ENCODE measurements around the gene CHMP6. TPM values are rescaled to one million over a fixed set of nuclear protein-coding genes. Genes with fewer than 3 reads are reported as not detected.
"Not testable (repeated sequence)": the region's sequence is repeated elsewhere in the genome, so short reads cannot be mapped to it uniquely, and the experiment has no call there.

CHMP6 gene
- total and polyA plus RNA-seq, 7 experiments from 2014 or later, result 26.4 to 55.4 (median 46.2) TPM

DNA sequence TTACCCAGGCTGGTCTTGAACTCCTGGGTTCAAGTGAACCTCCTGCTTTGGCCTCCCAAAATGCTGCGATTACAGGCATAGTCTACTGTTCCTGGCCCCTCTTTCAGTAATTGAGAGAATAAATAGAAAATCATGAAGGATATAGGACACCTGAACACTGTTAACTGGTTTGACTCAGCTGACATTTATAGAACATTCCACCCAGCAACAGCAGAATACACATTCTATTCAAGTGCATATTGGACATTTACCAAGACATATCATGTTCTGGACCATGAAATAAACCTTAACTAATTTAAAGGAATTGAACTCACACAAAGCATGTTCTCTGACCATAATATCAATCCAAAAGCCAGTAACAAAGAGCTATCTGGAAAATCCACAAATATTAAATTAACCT is 23.5 kb downstream of the CHMP6 start:
- no peak overlapping the region for H3K4me3 ChIP-seq (ENCODE audit: low read length)
- DNase-seq, result no peak
- no peaks in the 10 kb centered on the region for H3K36me3 ChIP-seq (ENCODE audit: control insufficient read depth in 2 of 3, insufficient read depth in 3 of 3, low read length in 3 of 3)
- no peak overlapping the region for H3K27ac ChIP-seq (ENCODE audit: low read depth, low read length)
- ChIA-PET CTCF (interaction anchor here (0.6 kb wide), 1 partner anchor 11 kb away, joined by 3 read pairs; no protein-coding TSS in a partner anchor), POLR2A (interaction anchor here (0.6 to 1.2 kb wide), 4 partner anchors 9 to 1112 kb away, joined by 3 read pairs; no protein-coding TSS in a partner anchor)
- H3K27ac Mint-ChIP-seq, result peak overlapping the region in 5 of 9 donors; percentile 1 to 96 (median 68)
- H3K4me1 Mint-ChIP-seq, result peaks cover 27 to 41% (median 36%) of the 10 kb centered on the region in 7 donors
- peaks cover 4 to 27% (median 11%) of the 10 kb centered on the region in 11 donors for H3K9me3 Mint-ChIP-seq
- H3K36me3 Mint-ChIP-seq, result peaks cover 6 to 23% (median 23%) of the 10 kb centered on the region in 5 donors
- no peak for ATAC-seq
- peaks cover 10 to 15% of the 10 kb centered on the region in 2 donors for H3K4me1 ChIP-seq (ENCODE audit: control insufficient read depth in 2 of 2, insufficient read depth in 2 of 2, low read length in 2 of 2)
- peaks cover 0 to 4% (median 0%) of the 10 kb centered on the region in 5 donors for H3K27me3 Mint-ChIP-seq
- peaks cover 0 to 14% (median 0%) of the 10 kb centered on the region in 3 experiments for H3K9me3 ChIP-seq (ENCODE audit: control insufficient read depth in 2 of 3, low read length in 3 of 3)
- intact Hi-C loops (cut with micrococcal nuclease), result no loop called here
- no peaks in the 10 kb centered on the region for H3K27me3 ChIP-seq (ENCODE audit: control insufficient read depth in 2 of 2, insufficient read depth in 2 of 2, low read length in 2 of 2)
- no peak overlapping the region for H3K4me3 Mint-ChIP-seq

DNA sequence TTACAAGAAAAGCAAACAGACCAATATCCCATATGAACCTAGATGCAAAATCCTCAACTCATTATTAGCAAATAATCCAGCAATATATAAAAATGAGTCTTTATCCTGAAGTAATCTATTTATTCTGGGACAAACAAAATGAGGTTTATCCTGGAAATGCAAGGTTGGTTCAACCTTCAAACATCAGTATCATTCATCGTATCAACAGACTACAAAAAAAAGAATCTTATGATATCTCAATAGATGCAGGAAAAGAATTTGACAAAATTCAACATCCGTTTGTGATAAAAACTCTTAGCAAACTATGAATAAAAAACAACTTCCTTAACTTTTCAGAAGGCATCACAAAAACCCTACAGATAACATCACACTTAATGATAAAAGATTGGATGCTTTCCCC is 24.9 kb downstream of the CHMP6 start:
- Histone ChIP-seq H3K36me3 (ENCODE audit: control insufficient read depth in 2 of 3, insufficient read depth in 3 of 3, low read length in 3 of 3) (no peaks in the 10 kb centered on the region), H3K27ac (ENCODE audit: low read depth, low read length) (no peak overlapping the region), H3K27me3 (ENCODE audit: control insufficient read depth in 2 of 2, insufficient read depth in 2 of 2, low read length in 2 of 2) (no peaks in the 10 kb centered on the region), H3K4me3 (ENCODE audit: low read length) (no peak overlapping the region), H3K9me3 (ENCODE audit: control insufficient read depth in 2 of 3, low read length in 3 of 3) (peaks cover 0 to 7% (median 0%) of the 10 kb centered on the region in 3 experiments), H3K4me1 (ENCODE audit: control insufficient read depth in 2 of 2, insufficient read depth in 2 of 2, low read length in 2 of 2) (peaks cover 10 to 15% of the 10 kb centered on the region in 2 donors)
- intact Hi-C loops (cut with micrococcal nuclease), result no loop called here
- H3K9me3 Mint-ChIP-seq, result peaks cover 0 to 18% (median 4%) of the 10 kb centered on the region in 11 donors
- peak overlapping the region; percentile 60 to 99 (median 95) for H3K27ac Mint-ChIP-seq
- ATAC-seq (no peak), DNase-seq (no peak)
- ChIA-PET CTCF (interaction anchor here (1.7 kb wide), 1 partner anchor 28 kb away, joined by 6 read pairs; no protein-coding TSS in a partner anchor), POLR2A (interaction anchor here (1.9 to 2.9 kb wide), 2 partner anchors 9 to 25 kb away, joined by 6 to 20 read pairs; partner anchors contain the start of gene CHMP6)
- H3K36me3 Mint-ChIP-seq, result peaks cover 0 to 17% (median 16%) of the 10 kb centered on the region in 5 donors
- no peaks in the 10 kb centered on the region for H3K27me3 Mint-ChIP-seq
- peaks cover 20 to 43% (median 40%) of the 10 kb centered on the region in 7 donors for H3K4me1 Mint-ChIP-seq
- peak overlapping the region in 8 of 10 donors; percentile 12 to 87 (median 52) for H3K4me3 Mint-ChIP-seq

DNA sequence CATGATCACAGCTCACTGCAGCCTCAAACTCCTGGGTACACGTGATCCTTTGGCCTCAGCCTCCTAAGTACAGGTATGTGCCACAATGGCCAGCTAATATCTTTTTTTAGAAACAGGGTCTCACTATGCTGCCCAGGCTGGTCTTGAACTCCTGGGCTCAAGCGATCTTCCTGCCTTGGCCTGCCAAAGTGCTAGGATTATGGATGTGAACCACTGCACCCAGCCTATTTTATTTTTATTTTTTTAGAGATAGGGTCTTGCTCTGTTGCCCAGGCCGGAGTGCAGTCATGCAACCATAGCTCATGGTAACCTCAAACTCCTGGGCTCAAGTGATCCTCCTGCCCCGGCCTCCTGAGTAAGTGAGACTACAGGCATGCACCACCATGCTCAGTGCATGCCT is 25.7 kb downstream of the CHMP6 start:
- DNase-seq; H3K27me3 ChIP-seq (ENCODE audit: control insufficient read depth in 2 of 2, insufficient read depth in 2 of 2, low read length in 2 of 2); intact Hi-C loops (cut with micrococcal nuclease); H3K36me3 ChIP-seq (ENCODE audit: control insufficient read depth in 2 of 3, insufficient read depth in 3 of 3, low read length in 3 of 3); H3K27me3 Mint-ChIP-seq; ATAC-seq; H3K9me3 ChIP-seq (ENCODE audit: control insufficient read depth in 2 of 3, low read length in 3 of 3): not testable (repeated sequence)
- Histone ChIP-seq H3K27ac (ENCODE audit: low read depth, low read length) (peak overlapping the region; percentile 80), H3K4me3 (ENCODE audit: low read length) (peak overlapping the region; percentile 74), H3K4me1 (ENCODE audit: control insufficient read depth in 2 of 2, insufficient read depth in 2 of 2, low read length in 2 of 2) (peaks cover 10 to 15% of the 10 kb centered on the region in 2 donors)
- peak overlapping the region; percentile 92 to 99 (median 95) for H3K27ac Mint-ChIP-seq
- H3K4me1 Mint-ChIP-seq, result peaks cover 20 to 48% (median 40%) of the 10 kb centered on the region in 7 donors
- H3K9me3 Mint-ChIP-seq, result peaks cover 0 to 12% (median 2%) of the 10 kb centered on the region in 11 donors
- ChIA-PET CTCF (interaction anchor here (1.1 to 1.7 kb wide), 3 partner anchors 19 to 590 kb away, joined by 3 to 6 read pairs (median 3); no protein-coding TSS in a partner anchor), POLR2A (interaction anchor here (0.8 to 2.9 kb wide), 8 partner anchors 8 to 916 kb away, joined by 3 to 20 read pairs (median 5); partner anchors contain the start of genes CHMP6 and GAA)
- H3K4me3 Mint-ChIP-seq, result peak overlapping the region in 9 of 10 donors; percentile 20 to 90 (median 86)
- peaks cover 0 to 13% (median 12%) of the 10 kb centered on the region in 5 donors for H3K36me3 Mint-ChIP-seq

DNA sequence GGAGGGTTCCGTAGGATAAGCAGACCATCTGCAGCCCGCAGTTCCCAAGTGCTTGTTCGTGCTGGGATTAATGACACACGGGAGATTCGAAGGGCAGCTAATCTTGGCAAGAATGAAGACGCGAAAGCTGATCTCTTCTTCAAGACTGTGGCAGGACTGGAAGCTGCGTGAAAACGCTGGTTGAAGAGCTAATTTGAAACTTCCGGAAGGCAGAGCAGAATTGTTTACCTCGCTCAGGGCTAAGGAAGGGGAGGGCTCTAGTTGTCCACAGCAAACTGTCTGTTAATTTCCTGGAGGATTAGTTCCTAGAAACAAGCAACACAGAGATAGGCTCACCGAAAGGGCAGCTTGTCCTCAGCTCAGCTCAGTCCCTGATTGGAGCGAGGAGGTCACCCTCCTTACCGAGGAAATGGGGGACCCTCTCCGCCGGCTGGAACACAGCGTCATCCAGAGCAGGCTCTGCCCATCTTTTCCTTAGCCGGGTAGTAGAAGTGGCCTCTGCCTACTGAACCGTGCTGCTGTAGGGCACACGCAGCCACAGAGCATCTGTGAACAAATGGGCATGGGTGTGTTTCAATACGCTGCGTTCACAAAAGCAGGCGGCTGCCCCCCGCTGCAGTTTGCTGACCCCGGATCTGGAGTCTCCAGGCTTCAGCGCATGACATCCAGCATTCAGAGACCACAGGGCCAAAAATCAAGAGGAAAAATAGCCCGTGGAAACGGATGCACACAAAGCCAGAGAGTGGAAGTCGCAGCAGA is 26.6 kb downstream of the CHMP6 start:
- H3K27ac ChIP-seq (ENCODE audit: low read depth, low read length), result peak overlapping the region; percentile 80
- no peaks in the 10 kb centered on the region for H3K27me3 ChIP-seq (ENCODE audit: control insufficient read depth in 2 of 2, insufficient read depth in 2 of 2, low read length in 2 of 2)
- DNase-seq (peak in 7 of 9 donors; percentile 47 to 62 (median 55)), ATAC-seq (peak; percentile 84)
- Mint-ChIP-seq H3K36me3 (peaks cover 0 to 13% (median 11%) of the 10 kb centered on the region in 5 donors), H3K9me3 (peaks cover 0 to 12% (median 2%) of the 10 kb centered on the region in 11 donors), H3K4me3 (peak overlapping the region; percentile 80 to 91 (median 88)), H3K27ac (peak overlapping the region; percentile 92 to 99 (median 95)), H3K27me3 (no peaks in the 10 kb centered on the region), H3K4me1 (peaks cover 20 to 49% (median 42%) of the 10 kb centered on the region in 7 donors)
- peak overlapping the region; percentile 74 for H3K4me3 ChIP-seq (ENCODE audit: low read length)
- H3K4me1 ChIP-seq (ENCODE audit: control insufficient read depth in 2 of 2, insufficient read depth in 2 of 2, low read length in 2 of 2), result peaks cover 10 to 16% of the 10 kb centered on the region in 2 donors
- intact Hi-C loops (cut with micrococcal nuclease), result loop anchor here (1.0 to 2.0 kb wide), 4 partner anchors 14 to 27 kb away; partner anchors contain the start of genes BAIAP2 (in 2 of the 2) and CHMP6 (in 1 of the 2)
- ChIA-PET CTCF (interaction anchor here (0.6 to 3.6 kb wide), 5 partner anchors 18 to 1011 kb away, joined by 3 to 16 read pairs (median 3); no protein-coding TSS in a partner anchor), POLR2A (interaction anchor here (0.6 to 2.9 kb wide), 14 partner anchors 8 to 916 kb away, joined by 3 to 20 read pairs (median 4); partner anchors contain the start of genes CHMP6 and GAA)
- peaks cover 0 to 7% (median 0%) of the 10 kb centered on the region in 3 experiments for H3K9me3 ChIP-seq (ENCODE audit: control insufficient read depth in 2 of 3, low read length in 3 of 3)
- no peaks in the 10 kb centered on the region for H3K36me3 ChIP-seq (ENCODE audit: control insufficient read depth in 2 of 3, insufficient read depth in 3 of 3, low read length in 3 of 3)

DNA sequence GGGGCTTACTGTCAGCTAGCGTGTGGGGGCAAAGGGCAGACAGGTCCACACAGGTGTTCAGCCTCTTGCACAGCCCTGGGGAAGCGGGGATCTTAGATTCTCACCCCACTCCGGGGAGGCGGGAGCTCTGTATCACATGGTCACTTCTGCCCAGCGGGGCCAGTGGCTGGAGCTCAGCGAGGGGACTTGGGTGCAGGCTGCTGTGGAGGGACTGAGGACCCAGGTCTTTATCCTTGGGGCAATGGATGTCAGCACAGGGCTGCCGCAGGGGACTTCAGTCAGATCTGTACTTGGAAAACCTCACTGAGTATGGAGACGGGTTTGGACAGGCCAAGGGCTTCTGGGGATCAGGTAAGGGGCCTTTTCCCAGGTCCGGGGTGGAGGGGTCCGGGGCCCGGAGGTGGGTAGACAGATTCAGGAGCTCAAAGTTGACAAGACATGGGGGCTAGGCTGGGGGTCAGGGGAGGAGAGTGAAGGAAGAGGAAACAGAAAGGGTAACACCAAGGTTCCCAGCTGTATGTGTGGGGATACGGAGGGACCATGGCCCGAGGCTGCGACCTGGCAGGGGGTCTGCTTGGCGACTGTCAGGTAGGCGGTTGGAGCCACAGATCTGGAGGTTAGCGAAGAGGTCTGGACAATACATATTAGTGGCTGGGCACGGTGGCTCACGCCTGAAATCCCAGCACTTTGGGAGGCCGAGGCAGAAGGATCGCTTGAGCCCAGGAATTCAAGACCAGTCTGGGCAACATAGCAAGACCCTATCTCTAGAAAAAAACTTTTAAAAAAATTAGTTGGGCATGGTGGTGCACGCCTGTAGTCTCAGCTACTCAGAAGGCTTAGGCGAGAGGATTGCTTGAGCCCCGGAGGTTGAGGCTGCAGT is 28.2 kb downstream of the CHMP6 start:
- DNase-seq, result no peak
- Mint-ChIP-seq H3K9me3 (peaks cover 0 to 12% (median 2%) of the 10 kb centered on the region in 11 donors), H3K27ac (peak overlapping the region in 8 of 9 donors; percentile 65 to 99 (median 96)), H3K36me3 (peaks cover 0 to 13% (median 5%) of the 10 kb centered on the region in 5 donors), H3K27me3 (peaks cover 0 to under 1% (median 0%) of the 10 kb centered on the region in 5 donors), H3K4me3 (peak overlapping the region in 9 of 10 donors; percentile 24 to 90 (median 80)), H3K4me1 (peaks cover 20 to 57% (median 48%) of the 10 kb centered on the region in 7 donors)
- ChIA-PET POLR2A (interaction anchor here (0.7 to 2.9 kb wide), 5 partner anchors 10 to 76 kb away, joined by 4 to 20 read pairs (median 6); partner anchors contain the start of gene CHMP6), CTCF (interaction anchor here (3.6 kb wide), 1 partner anchor 82 kb away, joined by 16 read pairs; no protein-coding TSS in a partner anchor)
- intact Hi-C loops (cut with micrococcal nuclease), result loop anchor here (2.0 kb wide), 2 partner anchors 15 to 29 kb away; partner anchors contain the start of genes BAIAP2 (in 1 of the 2) and CHMP6 (in 1 of the 2)
- no peak overlapping the region for H3K4me3 ChIP-seq (ENCODE audit: low read length)
- H3K4me1 ChIP-seq (ENCODE audit: control insufficient read depth in 2 of 2, insufficient read depth in 2 of 2, low read length in 2 of 2), result peaks cover 10 to 20% of the 10 kb centered on the region in 2 donors
- peaks cover 0 to 7% (median 0%) of the 10 kb centered on the region in 3 experiments for H3K9me3 ChIP-seq (ENCODE audit: control insufficient read depth in 2 of 3, low read length in 3 of 3)
- peak overlapping the region; percentile 28 for H3K27ac ChIP-seq (ENCODE audit: low read depth, low read length)
- no peaks in the 10 kb centered on the region for H3K27me3 ChIP-seq (ENCODE audit: control insufficient read depth in 2 of 2, insufficient read depth in 2 of 2, low read length in 2 of 2)
- no peak for ATAC-seq
- H3K36me3 ChIP-seq (ENCODE audit: control insufficient read depth in 2 of 3, insufficient read depth in 3 of 3, low read length in 3 of 3), result no peaks in the 10 kb centered on the region

Data from naive thymus-derived CD4-positive, alpha-beta T cell (primary cell).